GM12878 (cell line): ENCODE data around the gene PNLDC1. TPM values are rescaled to one million over a fixed set of nuclear protein-coding genes. Genes with fewer than 3 reads are reported as not detected.
"Not testable (repeated sequence)": the region's sequence is repeated elsewhere in the genome, so short reads cannot be mapped to it uniquely, and the experiment has no call there.

Source experiments
- ATAC-seq: fragments of 200-7000 bp; cut with Tn5 transposase; 3 replicates; pipeline ENCODE4 v1.9.1; 2020; ENCODE audit warnings: mild to moderate bottlenecking, moderate library complexity
- BruUV-seq: library from RNA; stranded (reverse); fragments of 400-500 nt; replicated peaks from 2 replicates; lab custom pipeline; 2021; lab: Mats Ljungman, UMichigan
- CTCF ChIA-PET: fragments of 300-600 bp; sonication (Branson Sonifier 250); formaldehyde crosslinking; extraction: SDS; loops from one replicate; lab custom pipeline; 2021; ENCODE audit warnings: inconsistent platforms; lab: Yijun Ruan, JAX
- POLR2A ChIA-PET: fragments of 350-600 bp; formaldehyde crosslinking; extraction: SDS; loops from one replicate; lab custom pipeline; 2021; ENCODE audit warnings: inconsistent platforms; lab: Charles Lee
- RAD21 ChIA-PET: fragments of 300-600 bp; sonication (Branson Sonifier 250); formaldehyde crosslinking; loops from one replicate; lab custom pipeline; 2023; ENCODE audit warnings: antibody characterized with exemption; ENCODE audit not compliant: unreplicated experiment; lab: Charles Lee
- SMC1A ChIA-PET: fragments of 300-600 bp; sonication (Branson Sonifier 250); formaldehyde crosslinking; loops from one replicate; lab custom pipeline; 2023; ENCODE audit not compliant: unreplicated experiment, uncharacterized antibody; lab: Charles Lee
- DNase-seq: peaks from one replicate; pipeline ENCODE4 v3.0.0-alpha.2; 2011; ENCODE audit warnings: low read depth, low spot score
- FAIRE-seq: peaks from 3 replicates; lab custom pipeline; 2011; peaks lifted over from hg19 to GRCh38; lab: Jason Lieb, UNC
- H2AFZ ChIP-seq: 2 replicates; pipeline ENCODE4 v1.6.0; 2011; ENCODE audit warnings: low read depth, low read length, control low read depth; ENCODE audit not compliant: control insufficient read depth
- H3K27ac ChIP-seq: 2 replicates; pipeline ENCODE4 v1.5.1; 2011; ENCODE audit warnings: control low read depth; ENCODE audit not compliant: control insufficient read depth, insufficient read depth
- H3K27me3 ChIP-seq, 2 experiments: replicated peaks in 1 of 2; 2 replicates each; pipeline versions ENCODE4 v1.6.0 to v1.6.1; 2011; ENCODE audit warnings: low read length in 1 of 2; ENCODE audit not compliant: control insufficient read depth in 2 of 2, insufficient read depth in 2 of 2
- H3K36me3 ChIP-seq, 2 experiments: 2 replicates each; pipeline ENCODE4 v1.5.1; 2011; ENCODE audit warnings: low read length in 1 of 2; ENCODE audit not compliant: control insufficient read depth in 2 of 2, insufficient read depth in 2 of 2
- H3K4me1 ChIP-seq: 2 replicates; pipeline ENCODE4 v1.6.1; 2011; ENCODE audit warnings: mild to moderate bottlenecking, low read length, moderate library complexity, mixed read lengths; ENCODE audit not compliant: control insufficient read depth, insufficient read depth
- H3K4me2 ChIP-seq: 2 replicates; pipeline ENCODE4 v1.6.0; 2011; ENCODE audit warnings: control low read depth; ENCODE audit not compliant: control insufficient read depth, insufficient read depth
- H3K4me3 ChIP-seq: fragments of 200-600 bp; sonication (generic); 2 replicates; pipeline ENCODE4 v1.5.1; 2016
- H3K79me2 ChIP-seq: 2 replicates; pipeline ENCODE4 v1.6.0; 2011; ENCODE audit warnings: low read length; ENCODE audit not compliant: control insufficient read depth, insufficient read depth
- H3K9ac ChIP-seq: 2 replicates; pipeline ENCODE4 v1.8.0; 2011; ENCODE audit warnings: low read length, control low read depth, mixed read lengths; ENCODE audit not compliant: control insufficient read depth, insufficient read depth
- H3K9me3 ChIP-seq: replicated peaks from 3 replicates; pipeline ENCODE4 v1.5.1; 2011; ENCODE audit warnings: mild to moderate bottlenecking, low read length; ENCODE audit not compliant: control insufficient read depth, insufficient read depth
- H4K20me1 ChIP-seq: 2 replicates; pipeline ENCODE4 v1.6.0; 2011; ENCODE audit not compliant: control insufficient read depth, insufficient read depth
- CREM ChIP-seq: IDR thresholded peaks from 2 replicates; pipeline ENCODE4 v1.6.1; 2014; ENCODE audit warnings: antibody characterized with exemption, low read depth
- RAD21 ChIP-seq: IDR thresholded peaks from 2 replicates; pipeline ENCODE4 v1.6.1; 2011; ENCODE audit warnings: mild to moderate bottlenecking, low read depth, low read length, moderate library complexity; ENCODE audit not compliant: insufficient read depth
- SMC3 ChIP-seq: IDR thresholded peaks from 2 replicates; pipeline ENCODE4 v1.6.1; 2011; ENCODE audit warnings: low read length, improper control_type of control experiment, borderline replicate concordance
- WGBS: methylation state at CpG from one replicate; pipeline ENCODE4 v1.1.6; 2016; ENCODE audit warnings: low lambda C conversion rate; ENCODE audit not compliant: insufficient replicate concordance, insufficient coverage; ENCODE audit errors: missing lambda C conversion rate; 5-methylcytosine and 5-hydroxymethylcytosine counted together
- in situ Hi-C: fragments of 300-500 bp; cut with MboI; formaldehyde crosslinking; loops from 9 replicates; pipeline ENCODE4 v1.14.3; 2018; ENCODE audit warnings: mixed read lengths
- intact Hi-C: fragments of 100-400 bp; cut with micrococcal nuclease; formaldehyde crosslinking; loops from one replicate; pipeline ENCODE4 v1.14.2; 2022; ENCODE audit not compliant: unreplicated experiment
- polyA plus RNA-seq, 11 experiments: library from polyadenylated mRNA; depleted of rRNA in 4 of 11; unstranded in 6 of 11; stranded (reverse) in 5 of 11; fragments of >200 nt; fragmentation: Nextera tagmentation in 4 of 11; fragmentation: Illumina TruSeq in 1 of 11; extraction: Ambion mirVana in 4 of 11; extraction: Trizol in 1 of 11; gene quantifications; 1 replicate in 1 of 11; 2 replicates in 10 of 11; pipeline versions ENCODE4 v1.2.1 to v1.2.3, GENCODE V29; 2011 to 2016; ENCODE audit warnings: inconsistent platforms in 2 of 11, missing spikeins in 2 of 11, low read depth in 1 of 11
- total RNA-seq, 4 experiments: library from RNA; depleted of rRNA in 3 of 4; stranded (reverse); fragments of >200 nt in 3 of 4; fragmentation: Illumina TruSeq in 1 of 4; extraction: Trizol in 1 of 4; gene quantifications; 2 replicates each; pipeline versions ENCODE4 v1.2.1 to v1.2.3, GENCODE V29; 2013 to 2021
- TF ChIP-seq, protein P1 (sequence below), 3 experiments: IDR thresholded peaks in 2 of 3; conservative IDR thresholded peaks in 1 of 3; 2 replicates each; pipeline ENCODE4 v1.5.1; 2011; ENCODE audit warnings: low read depth in 3 of 3, low read length in 3 of 3, mild to moderate bottlenecking in 3 of 3, control low read depth in 2 of 3, moderate library complexity in 2 of 3, inconsistent platforms in 1 of 3, mixed read lengths in 1 of 3; ENCODE audit not compliant: control insufficient read depth in 2 of 3, insufficient read depth in 1 of 3; ENCODE audit errors: extremely low read depth in 1 of 3

PNLDC1 gene
- total and polyA plus RNA-seq, 10 of the 15 experiments (the other 5 are each of a cell fraction or from before 2014, with no cell fraction given) = 0.06 to 0.25 (median 0.09) TPM; not detected in 2

DNA sequence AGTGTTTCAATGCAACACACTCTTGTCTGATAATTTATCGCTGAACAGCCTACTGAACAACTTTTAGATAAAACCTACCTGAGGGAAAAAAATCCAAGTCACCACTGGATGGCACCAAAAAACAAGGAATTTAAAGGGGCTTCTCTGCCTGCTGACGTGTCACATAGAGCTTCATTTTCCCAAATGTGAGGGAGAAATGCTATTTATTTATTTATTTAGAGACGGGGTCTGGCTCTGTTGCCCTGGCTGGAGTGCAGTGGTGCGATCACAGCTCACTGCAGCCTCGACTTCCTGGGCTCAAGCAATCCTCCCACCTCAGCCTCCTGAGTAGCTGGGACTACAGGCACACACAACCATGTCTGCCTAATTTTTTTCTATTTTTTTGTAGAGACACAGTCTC lies 63.3 kb downstream of the PNLDC1 start:
- CTCF ChIA-PET = interaction anchor here (0.6 to 3.6 kb wide), 49 partner anchors 9 to 718 kb away, joined by 3 to 114 read pairs (median 4); partner anchors contain the start of genes MAS1 and WTAP
- H3K4me3 ChIP-seq, H3K36me3 ChIP-seq, H3K9ac ChIP-seq: not testable (repeated sequence)
- SMC1A ChIA-PET = interaction anchor here (0.6 to 4.7 kb wide), 36 partner anchors 9 to 869 kb away, joined by 3 to 113 read pairs (median 4); partner anchors contain the start of gene MAS1
- POLR2A ChIA-PET = interaction anchor here (1.0 kb wide), 2 partner anchors 36 to 75 kb away, joined by 3 to 6 read pairs; no protein-coding TSS in a partner anchor
- peak; percentile 87 for TF ChIP-seq SMC3
- TF ChIP-seq, protein P1, sequence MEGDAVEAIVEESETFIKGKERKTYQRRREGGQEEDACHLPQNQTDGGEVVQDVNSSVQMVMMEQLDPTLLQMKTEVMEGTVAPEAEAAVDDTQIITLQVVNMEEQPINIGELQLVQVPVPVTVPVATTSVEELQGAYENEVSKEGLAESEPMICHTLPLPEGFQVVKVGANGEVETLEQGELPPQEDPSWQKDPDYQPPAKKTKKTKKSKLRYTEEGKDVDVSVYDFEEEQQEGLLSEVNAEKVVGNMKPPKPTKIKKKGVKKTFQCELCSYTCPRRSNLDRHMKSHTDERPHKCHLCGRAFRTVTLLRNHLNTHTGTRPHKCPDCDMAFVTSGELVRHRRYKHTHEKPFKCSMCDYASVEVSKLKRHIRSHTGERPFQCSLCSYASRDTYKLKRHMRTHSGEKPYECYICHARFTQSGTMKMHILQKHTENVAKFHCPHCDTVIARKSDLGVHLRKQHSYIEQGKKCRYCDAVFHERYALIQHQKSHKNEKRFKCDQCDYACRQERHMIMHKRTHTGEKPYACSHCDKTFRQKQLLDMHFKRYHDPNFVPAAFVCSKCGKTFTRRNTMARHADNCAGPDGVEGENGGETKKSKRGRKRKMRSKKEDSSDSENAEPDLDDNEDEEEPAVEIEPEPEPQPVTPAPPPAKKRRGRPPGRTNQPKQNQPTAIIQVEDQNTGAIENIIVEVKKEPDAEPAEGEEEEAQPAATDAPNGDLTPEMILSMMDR (IDR thresholded peaks at IDR 0.05 in 2 of 3, conservative IDR thresholded peaks at IDR 0.05 in 1 of 3; ENCODE audit: control insufficient read depth in 2 of 3, extremely low read depth in 1 of 3, insufficient read depth in 1 of 3, low read depth in 3 of 3, low read length in 3 of 3) = peak; percentile 30 to 71 (median 37); a peak in 4 of 6 replicates
- TF ChIP-seq RAD21 = peak; percentile 90
- peak; percentile 44; the same call in 1 of the 2 replicates for TF ChIP-seq CREM
- TF ChIP-seq, all 136 proteins: peak for 4; not testable (repeated sequence) for 132
- BruUV-seq, H3K27me3 ChIP-seq, H3K4me1 ChIP-seq, H3K4me2 ChIP-seq, FAIRE-seq, H3K9me3 ChIP-seq, H3K79me2 ChIP-seq, H3K27ac ChIP-seq, H4K20me1 ChIP-seq, H2AFZ ChIP-seq: not testable (repeated sequence)
- ATAC-seq (peak; percentile 92), DNase-seq (peak; percentile 45)
- RAD21 ChIA-PET = interaction anchor here (0.7 to 5.4 kb wide), 34 partner anchors 10 to 689 kb away, joined by 3 to 74 read pairs (median 5); partner anchors contain the start of genes SOD2 and TCP1
- intact Hi-C loops = loop anchor here (1.0 to 5.0 kb wide), 3 partner anchors 78 to 669 kb away; no protein-coding TSS in a partner anchor
- WGBS = 19% methylated on average over 5 of the region's 5 CpGs
- in situ Hi-C loops = loop anchor here (5.0 kb wide), 1 partner anchor 594 kb away; no protein-coding TSS in a partner anchor
